ENCODE data around the gene DLST. TPM values are rescaled to one million over a fixed set of nuclear protein-coding genes. Genes with fewer than 3 reads are reported as not detected.

Gene DLST
- total RNA-seq, 1 experiment from 2014 or later, result 145 TPM

GRCh38 chr14:74948228-74949175 lies 66.8 kb downstream of the DLST start:
- Histone ChIP-seq H3K4me3 (ENCODE audit: low read depth, low read length, poor library complexity, severe bottlenecking) (no peak overlapping the region), H3K36me3 (ENCODE audit: insufficient read depth, low read length, poor library complexity, severe bottlenecking) (no peaks in the 10 kb centered on the region), H3K27ac (ENCODE audit: low read depth, low read length, poor library complexity, severe bottlenecking) (no peak overlapping the region), H3K4me1 (ENCODE audit: insufficient read depth, low read length, poor library complexity, severe bottlenecking) (peaks cover 3% of the 10 kb centered on the region), H3K9me3 (ENCODE audit: low read depth, low read length, poor library complexity, severe bottlenecking) (no peaks in the 10 kb centered on the region), H3K27me3 (replicated peaks; ENCODE audit: insufficient read depth, low read depth, low read length, poor library complexity) (no peaks in the 10 kb centered on the region)
- ChIA-PET CTCF (interaction anchor here (0.5 to 0.8 kb wide), 2 partner anchors 37 to 318 kb away, joined by 3 to 5 read pairs; no protein-coding TSS in a partner anchor), POLR2A (ENCODE audit: low non-redundant PET) (no interaction called here)
- DNase-seq (ENCODE audit: low spot score), result no peak
- TF ChIP-seq, protein P1, sequence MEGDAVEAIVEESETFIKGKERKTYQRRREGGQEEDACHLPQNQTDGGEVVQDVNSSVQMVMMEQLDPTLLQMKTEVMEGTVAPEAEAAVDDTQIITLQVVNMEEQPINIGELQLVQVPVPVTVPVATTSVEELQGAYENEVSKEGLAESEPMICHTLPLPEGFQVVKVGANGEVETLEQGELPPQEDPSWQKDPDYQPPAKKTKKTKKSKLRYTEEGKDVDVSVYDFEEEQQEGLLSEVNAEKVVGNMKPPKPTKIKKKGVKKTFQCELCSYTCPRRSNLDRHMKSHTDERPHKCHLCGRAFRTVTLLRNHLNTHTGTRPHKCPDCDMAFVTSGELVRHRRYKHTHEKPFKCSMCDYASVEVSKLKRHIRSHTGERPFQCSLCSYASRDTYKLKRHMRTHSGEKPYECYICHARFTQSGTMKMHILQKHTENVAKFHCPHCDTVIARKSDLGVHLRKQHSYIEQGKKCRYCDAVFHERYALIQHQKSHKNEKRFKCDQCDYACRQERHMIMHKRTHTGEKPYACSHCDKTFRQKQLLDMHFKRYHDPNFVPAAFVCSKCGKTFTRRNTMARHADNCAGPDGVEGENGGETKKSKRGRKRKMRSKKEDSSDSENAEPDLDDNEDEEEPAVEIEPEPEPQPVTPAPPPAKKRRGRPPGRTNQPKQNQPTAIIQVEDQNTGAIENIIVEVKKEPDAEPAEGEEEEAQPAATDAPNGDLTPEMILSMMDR (conservative IDR thresholded peaks at IDR 0.05; ENCODE audit: low read depth, low read length), result no peak
- TF ChIP-seq EZH2 (IDR thresholded peaks at IDR 0.05; ENCODE audit: borderline replicate concordance, low read depth, low read length, poor library complexity, severe bottlenecking), result no peak
- intact Hi-C loops (cut with micrococcal nuclease; ENCODE audit: unreplicated experiment), result loop anchor here (5.0 kb wide), 1 partner anchor 349 kb away; no protein-coding TSS in a partner anchor
- BruUV-seq (replicated peaks), result no TSS peak

- TF ChIP-seq EZH2 (IDR thresholded peaks at IDR 0.05; ENCODE audit: borderline replicate concordance, low read depth, low read length, poor library complexity, severe bottlenecking), result no peak
- TF ChIP-seq, protein P1 (conservative IDR thresholded peaks at IDR 0.05; ENCODE audit: low read depth, low read length), result no peak
- H3K27ac ChIP-seq (ENCODE audit: low read depth, low read length, poor library complexity, severe bottlenecking), result no peak overlapping the region
- ChIA-PET POLR2A (ENCODE audit: low non-redundant PET) (no interaction called here), CTCF (interaction anchor here (0.5 kb wide), 1 partner anchor 317 kb away, joined by 5 read pairs; no protein-coding TSS in a partner anchor)
- no peak for DNase-seq (ENCODE audit: low spot score)
- no peaks in the 10 kb centered on the region for H3K9me3 ChIP-seq (ENCODE audit: low read depth, low read length, poor library complexity, severe bottlenecking)
- no peaks in the 10 kb centered on the region for H3K27me3 ChIP-seq (replicated peaks; ENCODE audit: insufficient read depth, low read depth, low read length, poor library complexity)
- H3K36me3 ChIP-seq (ENCODE audit: insufficient read depth, low read length, poor library complexity, severe bottlenecking), result no peaks in the 10 kb centered on the region
- no TSS peak for BruUV-seq (replicated peaks)
- H3K4me1 ChIP-seq (ENCODE audit: insufficient read depth, low read length, poor library complexity, severe bottlenecking), result peaks cover 9% of the 10 kb centered on the region
- intact Hi-C loops (cut with micrococcal nuclease; ENCODE audit: unreplicated experiment), result loop anchor here (5.0 kb wide), 1 partner anchor 348 kb away; no protein-coding TSS in a partner anchor
- H3K4me3 ChIP-seq (ENCODE audit: low read depth, low read length, poor library complexity, severe bottlenecking), result no peak overlapping the region
Observed at GRCh38 chr14:74949191-74949601, 67.5 kb downstream of the DLST start.

DNA sequence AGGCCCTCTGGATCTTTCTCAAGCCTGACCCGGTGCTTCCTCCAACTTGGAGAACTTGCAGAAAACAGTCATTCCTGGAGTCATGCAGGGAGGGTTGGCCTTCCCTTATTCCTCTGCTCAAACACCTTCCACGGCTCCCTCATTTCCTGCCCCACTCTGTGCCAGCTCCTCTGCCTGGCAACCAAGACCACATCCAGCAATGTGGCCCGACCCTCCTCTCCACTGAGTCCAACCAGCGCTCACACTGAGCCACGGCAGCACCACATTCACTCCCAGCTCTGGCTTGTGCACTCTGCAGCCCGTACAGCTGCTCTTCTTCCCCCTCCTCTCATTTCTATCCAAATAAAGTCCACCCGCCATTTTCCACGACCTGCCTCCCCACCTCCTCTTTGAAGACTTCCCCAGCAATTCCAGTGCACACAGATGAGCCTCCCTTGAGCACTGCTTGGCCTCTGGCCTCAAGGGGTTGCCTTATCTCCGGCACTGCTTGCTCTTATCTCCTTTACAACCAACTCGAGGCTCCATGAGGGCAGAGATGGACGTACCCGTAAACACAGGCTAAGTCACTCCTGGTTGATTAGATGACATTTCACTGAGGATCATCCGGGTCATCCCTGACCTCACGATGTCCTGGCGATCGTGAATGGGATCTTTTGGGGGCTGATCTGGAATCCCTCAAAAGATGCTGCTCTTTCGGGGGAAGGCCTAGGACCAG lies 68.3 kb downstream of the DLST start:
- BruUV-seq (replicated peaks), result no TSS peak
- ChIA-PET POLR2A (ENCODE audit: low non-redundant PET) (no interaction called here), CTCF (no interaction called here)
- H3K4me1 ChIP-seq (ENCODE audit: insufficient read depth, low read length, poor library complexity, severe bottlenecking), result peaks cover 17% of the 10 kb centered on the region
- H3K27ac ChIP-seq (ENCODE audit: low read depth, low read length, poor library complexity, severe bottlenecking), result peak overlapping the region; percentile 27
- no peak for DNase-seq (ENCODE audit: low spot score)
- TF ChIP-seq EZH2 (IDR thresholded peaks at IDR 0.05; ENCODE audit: borderline replicate concordance, low read depth, low read length, poor library complexity, severe bottlenecking), result no peak
- TF ChIP-seq, protein P1 (conservative IDR thresholded peaks at IDR 0.05; ENCODE audit: low read depth, low read length), result no peak
- no peaks in the 10 kb centered on the region for H3K36me3 ChIP-seq (ENCODE audit: insufficient read depth, low read length, poor library complexity, severe bottlenecking)
- no peak overlapping the region for H3K4me3 ChIP-seq (ENCODE audit: low read depth, low read length, poor library complexity, severe bottlenecking)
- no peaks in the 10 kb centered on the region for H3K9me3 ChIP-seq (ENCODE audit: low read depth, low read length, poor library complexity, severe bottlenecking)
- intact Hi-C loops (cut with micrococcal nuclease; ENCODE audit: unreplicated experiment), result loop anchor here (5.0 kb wide), 2 partner anchors 117 to 347 kb away; partner anchors contain the start of gene ZC2HC1C
- H3K27me3 ChIP-seq (replicated peaks; ENCODE audit: insufficient read depth, low read depth, low read length, poor library complexity), result no peaks in the 10 kb centered on the region

Measured in A673 (cell line).